ENCODE data around the gene ATP11B.

- TF ChIP-seq EGR1 (IDR thresholded peaks at IDR 0.05; ENCODE audit: borderline replicate concordance in 1 of 2, low read depth in 2 of 2, low read length in 2 of 2): no peak
- no peak for TF ChIP-seq CTCF (IDR thresholded peaks at IDR 0.05 in 2 of 3, conservative IDR thresholded peaks at IDR 0.05 in 1 of 3; ENCODE audit: control insufficient read depth in 2 of 3, extremely low read depth in 1 of 3, insufficient read depth in 1 of 3, low read depth in 3 of 3, low read length in 3 of 3)
- TF ChIP-seq POLR2AphosphoS2 (IDR thresholded peaks at IDR 0.05; ENCODE audit: low read depth, low read length): no peak
- no peak for TF ChIP-seq RCOR1 (conservative IDR thresholded peaks at IDR 0.05; ENCODE audit: low read depth, low read length)
- TF ChIP-seq POLR2A (IDR thresholded peaks at IDR 0.05; ENCODE audit: low read depth, low read length): no peak
- TF ChIP-seq ATF2 (IDR thresholded peaks at IDR 0.05; ENCODE audit: low read length): no peak
- no peak for TF ChIP-seq CBX3 (IDR thresholded peaks at IDR 0.05; ENCODE audit: borderline replicate concordance, low read depth)
- TF ChIP-seq ZNF384 (IDR thresholded peaks at IDR 0.05; ENCODE audit: borderline replicate concordance, low read depth, low read length): no peak
- TF ChIP-seq BRCA1 (IDR thresholded peaks at IDR 0.05; ENCODE audit: low read depth, low read length): no peak
- no peak for TF ChIP-seq MLLT1 (IDR thresholded peaks at IDR 0.05)
- TF ChIP-seq PKNOX1 (IDR thresholded peaks at IDR 0.05): no peak
- no peak for TF ChIP-seq TAF1 (IDR thresholded peaks at IDR 0.05; ENCODE audit: borderline replicate concordance, low read depth, low read length)
- no peak for TF ChIP-seq CBX5 (IDR thresholded peaks at IDR 0.05; ENCODE audit: low read depth)
Observed at GRCh38 chr3:182746959-182747358, 46.3 kb upstream of the ATP11B start.
